Left cardiac atrium (tissue), 4 donors: Measurements from ENCODE around the gene FDPS. TPM values are rescaled to one million over a fixed set of nuclear protein-coding genes. Genes with fewer than 3 reads are reported as not detected.

Experiments used
- ATAC-seq, 2 donors: fragments of 200-7000 bp; cut with Tn5 transposase; one replicate each; pipeline ENCODE4 v1.9.1; 2020; ENCODE audit warnings: mild to moderate bottlenecking in 2 of 2, moderate library complexity in 2 of 2
- DNase-seq: peaks from one replicate; pipeline ENCODE4 v3.0.0-alpha.2; 2020
- intact Hi-C, 2 donors: fragments of 100-400 bp; cut with DNase I; formaldehyde crosslinking; loops; one replicate each; pipeline versions ENCODE4 v1.14.1 to v1.15.1; 2022 to 2023
- total RNA-seq, 2 donors: library from RNA; stranded (reverse); fragmentation: NEBNext Ultra II Directional; extraction: Animal tissue kit (Norgen Biotek cat#: 25700); gene quantifications; one replicate each; pipeline ENCODE4 v1.2.1, GENCODE V29; 2021
- donor health status: DM: no; HTN: yes; CAD: no.
- donor health status: DM: no; HTN: yes; CAD: no; lungs with severe emphysema.
- donor health status: DM: yes; HTN: yes; CAD: no.
- donor health status: Dilated cardiomyopathy.

The FDPS gene
- total RNA-seq, 2 donors from 2014 or later = 92.9 to 128 TPM

DNA sequence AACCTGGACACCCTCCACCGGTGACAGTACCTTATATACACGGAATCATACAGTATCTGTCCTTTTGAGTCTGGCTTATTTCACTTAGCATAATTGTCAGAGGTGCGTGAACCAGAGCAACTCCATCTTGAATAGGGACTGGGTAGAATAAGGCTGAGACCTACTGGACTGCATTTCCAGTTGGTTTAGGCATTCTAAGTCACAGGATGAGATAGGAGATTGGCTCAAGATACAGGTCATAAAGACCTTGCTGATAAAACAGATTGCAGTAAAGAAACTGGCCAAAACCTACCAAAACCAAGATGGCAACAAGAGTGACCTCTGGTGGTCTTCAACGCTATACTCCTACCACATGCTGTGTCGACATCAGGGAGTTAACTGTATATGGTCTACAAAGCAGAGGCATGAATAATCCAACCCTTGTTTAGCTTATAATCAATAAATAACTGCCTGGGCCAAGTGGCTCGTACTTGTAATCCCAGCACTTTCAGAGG lies 1.4 kb upstream of the FDPS start:
- DNase-seq (no peak), ATAC-seq (no peak)
- intact Hi-C loops = no loop called here

DNA sequence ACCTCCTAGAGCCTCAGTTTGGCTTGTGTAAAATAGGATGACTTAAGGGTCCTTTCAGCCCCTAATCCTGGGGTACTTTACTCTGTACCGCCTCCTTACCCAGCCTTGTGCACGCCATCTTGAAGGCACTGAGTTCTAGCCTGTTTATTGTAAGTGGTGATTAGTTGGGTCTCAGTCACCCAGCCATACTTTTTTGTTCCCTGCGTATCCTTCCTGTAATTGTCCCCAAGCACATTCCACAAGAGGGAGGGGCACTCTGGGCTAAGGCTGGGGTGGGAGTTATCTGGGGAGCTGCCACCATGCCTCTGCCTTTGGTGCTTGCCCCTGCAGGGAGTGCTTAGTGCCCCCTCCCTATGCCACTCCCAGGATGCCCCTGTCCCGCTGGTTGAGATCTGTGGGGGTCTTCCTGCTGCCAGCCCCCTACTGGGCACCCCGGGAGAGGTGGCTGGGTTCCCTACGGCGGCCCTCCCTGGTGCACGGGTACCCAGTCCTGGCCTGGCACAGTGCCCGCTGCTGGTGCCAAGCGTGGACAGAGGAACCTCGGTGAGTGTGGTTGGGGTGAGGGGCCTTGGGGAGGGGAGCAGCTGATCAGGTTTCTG lies 856 bp downstream of the FDPS start:
- peak in 1 of 2 donors; percentile 11 for ATAC-seq
- DNase-seq = peak; percentile 59
- intact Hi-C loops = loop anchor here in 1 of 2 donors (2.0 kb wide), 1 partner anchor 37 kb away; the partner anchor contains the start of gene CLK2

DNA sequence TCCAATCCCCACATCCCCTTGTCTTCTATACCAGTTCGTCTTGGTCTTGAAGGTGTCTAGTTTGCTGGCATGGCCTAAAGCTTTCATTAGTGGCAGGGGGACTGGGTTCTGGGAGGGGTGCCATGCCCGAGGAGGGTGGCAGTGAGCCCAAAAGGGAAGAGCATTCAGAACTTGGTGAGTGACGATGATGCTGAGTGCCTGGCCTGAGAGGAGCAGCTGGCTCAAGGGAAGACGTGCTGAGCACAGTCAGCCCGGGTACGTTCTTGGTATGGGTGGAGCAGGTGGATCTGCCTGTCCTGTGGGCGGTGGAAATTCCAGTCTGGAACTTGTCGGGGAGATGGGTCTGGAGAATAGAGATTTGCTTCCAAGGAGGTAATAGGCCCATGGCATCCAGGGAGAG lies 4.6 kb downstream of the FDPS start:
- DNase-seq = no peak
- intact Hi-C loops = no loop called here
- no peak for ATAC-seq

DNA sequence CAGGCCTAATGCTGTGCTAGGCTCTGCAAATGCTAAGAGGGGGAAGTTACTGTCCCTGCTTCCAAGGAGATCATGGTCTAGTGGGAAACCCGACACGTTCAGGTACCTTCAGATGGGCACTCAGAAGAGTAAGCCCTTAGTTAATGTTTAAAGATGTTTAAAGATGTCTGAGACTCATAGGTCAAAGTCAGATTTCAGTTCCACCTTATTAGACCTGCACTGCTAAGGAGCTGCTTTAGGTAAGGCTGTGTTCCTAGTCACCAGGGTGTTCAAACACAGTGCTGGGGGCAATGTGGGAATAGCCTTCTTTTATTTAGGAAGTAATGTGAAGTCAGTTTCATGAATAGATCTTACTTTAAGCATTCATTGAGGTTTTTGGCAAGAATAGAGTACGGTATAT lies 8.3 kb downstream of the FDPS start:
- ATAC-seq (no peak), DNase-seq (no peak)
- intact Hi-C loops = no loop called here

DNA sequence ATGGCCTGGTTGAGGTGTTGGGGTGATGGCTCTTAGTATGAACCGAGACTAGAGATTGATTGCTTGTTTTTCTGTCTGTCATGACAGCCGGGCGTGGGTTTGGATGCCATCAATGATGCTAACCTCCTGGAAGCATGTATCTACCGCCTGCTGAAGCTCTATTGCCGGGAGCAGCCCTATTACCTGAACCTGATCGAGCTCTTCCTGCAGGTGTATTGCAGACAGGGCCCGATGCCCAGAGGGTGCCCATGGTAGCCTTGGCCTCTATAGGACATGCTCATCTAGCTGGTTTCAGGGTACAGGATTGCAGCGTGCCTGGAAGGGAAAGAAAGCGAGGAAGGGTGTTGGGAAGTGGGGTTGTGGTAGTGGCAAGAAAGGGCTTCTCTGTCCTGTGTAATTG lies 9.4 kb downstream of the FDPS start:
- DNase-seq = no peak
- no peak for ATAC-seq
- intact Hi-C loops = no loop called here

DNA sequence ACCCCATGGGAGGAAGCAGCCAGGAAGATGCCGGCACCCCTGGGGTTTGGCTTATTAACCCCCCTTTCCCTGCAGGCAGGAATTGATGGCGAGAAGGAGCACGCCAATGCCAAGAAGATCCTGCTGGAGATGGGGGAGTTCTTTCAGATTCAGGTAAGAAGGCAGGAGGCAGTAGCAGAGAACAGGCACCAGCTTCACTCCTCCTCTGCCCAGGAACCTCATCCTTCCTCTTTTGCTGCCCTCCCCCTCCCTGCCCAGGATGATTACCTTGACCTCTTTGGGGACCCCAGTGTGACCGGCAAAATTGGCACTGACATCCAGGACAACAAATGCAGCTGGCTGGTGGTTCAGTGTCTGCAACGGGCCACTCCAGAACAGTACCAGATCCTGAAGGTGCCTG lies 10.9 kb downstream of the FDPS start:
- intact Hi-C loops = no loop called here
- ATAC-seq (no peak), DNase-seq (no peak)

DNA sequence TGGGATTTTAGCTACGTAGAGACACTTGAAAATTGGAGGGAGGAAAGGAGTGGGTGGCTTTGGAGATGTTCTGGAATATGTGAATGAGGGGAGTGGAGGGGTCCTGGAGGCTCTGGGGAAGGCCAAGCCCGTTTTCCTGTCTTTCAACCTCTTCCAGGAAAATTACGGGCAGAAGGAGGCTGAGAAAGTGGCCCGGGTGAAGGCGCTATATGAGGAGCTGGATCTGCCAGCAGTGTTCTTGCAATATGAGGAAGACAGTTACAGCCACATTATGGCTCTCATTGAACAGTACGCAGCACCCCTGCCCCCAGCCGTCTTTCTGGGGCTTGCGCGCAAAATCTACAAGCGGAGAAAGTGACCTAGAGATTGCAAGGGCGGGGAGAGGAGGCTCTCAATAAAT lies 11.6 kb downstream of the FDPS start:
- no peak for ATAC-seq
- DNase-seq = no peak
- intact Hi-C loops = loop anchor here in 1 of 2 donors (5.0 kb wide), 2 partner anchors 43 to 68 kb away; partner anchors contain the start of gene HCN3

DNA sequence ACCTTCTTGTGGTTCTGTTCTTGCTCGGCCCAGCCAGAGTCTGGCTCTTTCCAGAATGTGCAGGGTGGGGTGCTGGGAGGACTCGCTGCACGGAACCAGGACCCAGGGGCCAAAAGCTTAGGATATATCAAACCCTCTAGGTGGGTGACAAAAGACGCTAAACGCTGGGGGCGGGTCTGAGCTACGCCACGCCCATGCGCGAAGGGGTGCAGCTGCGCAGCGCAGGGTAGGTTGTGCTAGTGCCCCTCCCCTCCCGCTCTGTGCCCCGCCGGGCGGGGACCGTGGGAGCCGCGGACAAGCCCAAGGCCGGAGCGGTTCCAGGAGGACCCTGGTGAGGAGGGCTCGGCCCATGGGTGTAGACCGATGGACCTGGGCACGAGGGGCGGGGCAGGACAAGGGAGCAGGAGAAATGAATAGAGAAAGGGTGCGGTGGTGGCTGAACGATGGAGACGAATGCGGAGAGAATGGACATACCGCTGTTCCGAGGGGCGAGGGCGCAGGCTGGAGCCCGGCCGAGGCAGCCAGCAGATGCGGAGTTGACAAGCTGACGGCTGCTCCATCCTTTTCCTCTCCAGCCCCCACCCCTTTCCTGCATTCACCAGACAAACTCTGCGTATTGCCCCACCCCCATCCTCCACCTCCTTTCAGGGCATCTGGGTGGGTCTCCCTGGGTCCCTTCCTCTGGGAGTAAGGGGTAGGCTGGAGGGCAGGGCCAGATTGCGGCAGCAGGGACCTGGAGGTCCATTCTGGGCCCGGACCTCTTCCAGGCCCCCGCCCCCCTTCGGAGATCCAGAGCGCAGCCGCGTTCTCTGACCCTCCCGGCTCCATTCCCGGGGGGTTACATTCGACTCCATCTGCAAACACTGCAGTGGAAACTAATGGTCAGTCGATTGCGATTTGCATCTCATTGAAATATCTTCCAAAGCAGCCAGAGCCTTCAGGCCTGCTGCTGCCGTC lies 12.3 kb downstream of the FDPS start, which contains the start of gene RUSC1:
RUSC1 (plus strand) TSS at position 234 of the 957 bp plus-strand sequence. CDS start 880 bp downstream, outside the sequence.
- intact Hi-C loops = loop anchor here in 1 of 2 donors (5.0 kb wide), 2 partner anchors 44 to 69 kb away; partner anchors contain the start of gene HCN3
- DNase-seq = peak; percentile 88
- peak; percentile 24 to 31 for ATAC-seq

DNA sequence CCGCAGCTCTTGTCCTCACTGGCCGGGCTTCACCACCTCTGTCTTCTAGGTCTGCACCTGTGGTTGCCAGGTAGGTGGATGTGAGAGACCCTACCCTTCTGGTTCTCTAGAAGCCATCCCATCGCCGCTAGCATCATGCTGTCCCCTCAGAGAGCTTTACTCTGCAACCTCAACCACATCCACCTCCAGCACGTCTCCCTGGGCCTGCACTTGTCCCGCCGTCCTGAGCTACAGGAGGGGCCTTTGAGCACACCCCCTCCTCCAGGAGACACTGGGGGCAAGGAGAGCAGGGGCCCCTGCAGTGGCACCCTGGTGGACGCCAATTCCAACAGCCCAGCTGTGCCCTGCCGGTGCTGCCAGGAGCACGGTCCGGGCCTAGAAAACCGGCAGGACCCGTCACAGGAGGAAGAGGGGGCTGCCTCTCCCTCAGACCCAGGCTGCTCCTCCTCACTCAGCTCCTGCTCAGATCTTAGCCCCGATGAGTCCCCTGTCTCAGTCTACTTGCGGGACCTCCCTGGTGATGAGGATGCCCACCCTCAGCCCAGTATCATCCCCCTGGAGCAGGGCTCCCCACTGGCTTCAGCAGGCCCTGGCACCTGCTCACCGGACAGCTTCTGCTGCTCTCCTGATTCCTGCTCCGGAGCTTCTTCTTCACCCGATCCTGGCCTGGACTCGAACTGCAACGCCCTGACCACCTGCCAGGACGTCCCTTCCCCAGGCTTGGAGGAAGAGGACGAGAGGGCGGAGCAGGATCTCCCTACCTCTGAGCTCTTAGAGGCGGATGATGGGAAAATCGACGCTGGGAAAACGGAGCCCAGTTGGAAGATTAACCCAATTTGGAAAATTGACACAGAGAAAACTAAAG lies 13.2 kb downstream of the FDPS start:
- no peak for ATAC-seq
- intact Hi-C loops = loop anchor here (2.0 to 5.0 kb wide), 3 partner anchors 43 to 70 kb away; partner anchors contain the start of gene HCN3 (in 1 of the 2)
- DNase-seq = peak; percentile 34

DNA sequence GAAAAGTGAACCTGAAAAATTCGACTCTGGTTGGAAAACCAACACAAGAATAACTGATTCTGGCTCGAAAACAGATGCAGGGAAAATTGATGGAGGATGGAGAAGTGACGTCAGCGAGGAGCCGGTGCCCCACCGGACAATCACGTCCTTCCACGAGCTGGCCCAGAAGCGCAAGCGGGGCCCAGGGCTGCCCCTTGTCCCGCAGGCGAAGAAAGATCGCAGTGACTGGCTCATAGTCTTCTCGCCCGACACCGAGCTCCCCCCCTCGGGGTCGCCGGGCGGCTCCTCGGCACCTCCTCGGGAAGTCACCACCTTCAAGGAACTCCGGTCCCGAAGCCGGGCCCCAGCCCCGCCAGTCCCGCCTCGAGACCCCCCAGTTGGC lies 13.9 kb downstream of the FDPS start:
- intact Hi-C loops = loop anchor here (2.0 to 5.0 kb wide), 3 partner anchors 44 to 70 kb away; partner anchors contain the start of gene HCN3 (in 1 of the 2)
- DNase-seq (peak; percentile 48), ATAC-seq (no peak)

DNA sequence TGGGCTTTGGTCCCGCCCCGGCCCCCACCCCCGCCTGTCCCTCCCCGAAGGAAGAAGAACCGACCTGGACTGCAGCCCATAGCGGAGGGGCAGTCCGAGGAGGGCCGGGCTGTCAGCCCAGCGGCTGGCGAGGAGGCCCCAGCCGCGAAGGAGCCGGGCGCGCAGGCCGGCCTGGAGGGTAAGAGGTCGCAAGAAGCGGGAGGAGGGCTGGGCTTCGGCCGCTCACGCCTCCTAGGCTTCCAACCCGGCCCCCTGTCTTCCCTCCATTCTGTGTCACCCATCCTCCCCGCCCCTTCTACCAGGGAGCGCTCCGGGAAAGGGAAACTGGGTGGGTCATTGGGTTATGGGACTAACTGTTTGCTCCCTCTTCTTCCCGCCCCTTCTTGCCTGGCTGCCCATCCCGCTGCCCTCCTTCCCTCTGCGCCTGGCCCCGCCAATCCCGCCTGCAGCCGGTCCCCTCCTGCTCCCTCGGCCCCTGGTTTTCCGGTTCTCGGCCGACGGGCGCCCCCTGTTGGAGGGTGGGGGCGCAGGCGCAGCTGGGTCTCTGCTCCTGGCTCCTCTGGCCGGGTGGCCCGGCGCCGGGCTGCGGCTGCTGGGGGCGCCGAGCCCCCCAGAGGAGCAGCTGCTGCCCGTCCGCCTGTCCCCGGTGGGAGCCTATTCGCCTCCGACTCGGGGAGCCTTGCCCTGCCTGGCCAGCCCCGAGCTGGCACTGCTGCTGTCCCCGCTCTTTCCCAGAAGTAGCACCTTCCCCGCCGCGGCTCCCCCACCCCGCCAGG lies 14.5 kb downstream of the FDPS start:
- intact Hi-C loops = loop anchor here (2.0 to 5.0 kb wide), 3 partner anchors 44 to 71 kb away; partner anchors contain the start of gene HCN3 (in 1 of the 2)
- ATAC-seq = peak; percentile 53 to 58

DNA sequence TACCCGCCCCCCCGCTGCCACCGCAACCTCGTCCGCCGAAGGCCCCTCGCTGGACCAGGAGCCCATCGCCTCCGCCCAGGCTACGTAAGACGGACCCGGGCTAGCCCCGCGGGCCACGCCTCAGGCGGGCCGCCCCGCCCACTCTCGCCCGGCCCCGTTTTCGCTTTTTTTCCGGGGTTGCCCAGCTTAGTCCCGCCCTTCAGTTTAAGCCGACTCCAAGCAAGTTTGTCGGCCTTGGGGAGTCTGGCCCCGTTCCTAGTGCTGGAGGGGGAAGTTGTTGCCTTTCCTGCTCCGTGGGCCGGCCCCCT lies 15.0 kb downstream of the FDPS start:
- peak; percentile 72 to 75 for ATAC-seq
- DNase-seq = peak; percentile 90
- intact Hi-C loops = loop anchor here (1.0 to 5.0 kb wide), 4 partner anchors 45 to 79 kb away; partner anchors contain the start of gene HCN3 (in 1 of the 2)

More for the DNA sequence above, 14.5 kb downstream of the FDPS start:
- peak; percentile 91 for DNase-seq

DNA sequence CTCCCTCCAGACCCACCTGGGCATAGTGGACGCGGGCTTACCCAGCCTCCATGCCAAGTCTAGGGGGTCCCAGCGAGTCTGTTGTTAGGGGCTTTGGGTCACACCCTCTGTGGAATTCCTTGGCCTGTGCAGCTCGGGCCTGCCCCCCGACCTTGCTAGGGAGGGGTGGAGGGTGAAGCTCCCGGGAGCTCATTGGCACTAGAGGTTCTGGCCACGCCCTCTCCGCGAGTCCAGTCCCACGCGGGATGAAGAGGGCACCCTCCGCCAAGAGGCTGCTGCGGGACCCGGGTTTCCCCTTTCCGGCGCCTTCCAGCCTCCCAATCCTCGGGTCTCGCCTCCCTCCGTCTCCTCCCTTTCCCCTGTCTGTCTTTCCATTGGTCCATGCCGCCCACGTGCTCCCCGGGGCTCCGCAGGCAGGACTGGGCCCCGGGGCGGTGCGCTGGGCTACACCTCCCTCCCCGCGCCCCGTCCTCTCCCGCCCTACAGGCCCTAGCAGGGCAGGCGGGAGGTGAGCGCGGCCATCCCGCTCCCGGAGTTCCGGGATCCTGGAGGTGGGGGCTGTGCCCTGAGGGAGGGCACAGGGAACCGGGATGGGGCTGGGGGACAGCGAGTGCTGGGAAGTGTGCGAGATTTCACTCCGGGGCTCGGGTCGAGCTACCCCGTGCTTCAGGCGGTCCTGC lies 15.5 kb downstream of the FDPS start:
- peak; percentile 97 for DNase-seq
- ATAC-seq = peak; percentile 84 to 86
- intact Hi-C loops = loop anchor here (1.0 to 5.0 kb wide), 3 partner anchors 47 to 80 kb away; partner anchors contain the start of gene HCN3 (in 1 of the 2)

DNA sequence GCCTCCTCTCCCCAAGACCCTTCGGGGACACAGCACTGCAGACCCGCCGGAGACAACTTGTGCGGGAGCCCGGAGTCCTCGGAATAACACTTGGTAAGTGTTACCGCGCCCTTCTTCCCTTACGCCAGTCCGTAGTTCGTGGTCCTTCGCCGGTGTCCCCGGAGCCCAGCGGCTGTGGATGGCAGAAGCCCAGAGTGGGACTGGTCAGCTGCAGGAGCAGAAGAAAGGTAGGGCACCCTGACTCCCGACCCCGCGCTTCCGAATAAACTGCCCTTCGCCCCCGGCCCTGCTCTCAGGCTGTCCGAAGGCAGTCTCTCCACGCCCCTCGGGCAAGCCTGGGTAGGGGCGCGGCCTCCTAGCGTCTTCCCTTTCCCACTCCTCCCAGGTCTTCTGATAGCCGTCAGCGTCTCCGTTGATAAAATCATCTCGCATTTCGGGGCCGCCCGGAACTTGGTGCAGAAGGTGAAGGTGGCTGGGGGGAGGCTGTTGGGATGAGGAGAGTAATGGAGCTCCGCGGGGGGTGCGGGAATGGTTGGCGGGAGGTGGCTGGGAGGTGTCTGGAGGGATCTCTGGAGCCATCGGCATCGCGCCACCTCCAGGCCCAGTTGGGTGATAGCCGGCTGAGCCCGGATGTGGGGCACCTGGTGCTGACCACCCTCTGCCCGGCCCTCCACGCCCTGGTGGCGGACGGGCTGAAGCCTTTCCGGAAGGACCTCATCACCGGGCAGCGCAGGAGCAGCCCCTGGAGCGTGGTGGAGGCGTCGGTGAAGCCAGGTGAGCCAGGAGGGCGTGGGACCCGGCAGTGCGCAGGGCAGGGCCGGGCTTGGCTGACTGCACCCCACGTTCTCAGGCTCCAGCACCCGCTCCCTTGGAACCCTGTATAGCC lies 16.3 kb downstream of the FDPS start:
- intact Hi-C loops = loop anchor here (1.0 to 5.0 kb wide), 3 partner anchors 48 to 81 kb away; partner anchors contain the start of gene HCN3 (in 1 of the 2)
- DNase-seq = peak; percentile 71
- peak in 1 of 2 donors; percentile 3 for ATAC-seq

DNA sequence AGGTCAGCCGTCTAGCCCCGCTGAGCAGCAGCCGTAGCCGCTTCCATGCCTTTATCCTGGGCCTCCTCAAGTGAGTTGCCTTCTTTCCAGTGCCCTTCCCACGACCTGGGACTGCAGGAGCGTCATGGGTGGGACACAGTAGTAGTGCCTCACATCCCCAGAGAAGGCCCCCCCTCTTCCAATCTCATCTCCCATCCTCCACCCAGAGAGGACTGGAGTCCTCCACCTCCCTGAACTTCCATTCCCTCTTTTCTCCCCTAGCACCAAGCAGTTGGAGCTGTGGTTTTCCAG lies 16.9 kb downstream of the FDPS start:
- intact Hi-C loops = no loop called here
- ATAC-seq (no peak), DNase-seq (no peak)

DNA sequence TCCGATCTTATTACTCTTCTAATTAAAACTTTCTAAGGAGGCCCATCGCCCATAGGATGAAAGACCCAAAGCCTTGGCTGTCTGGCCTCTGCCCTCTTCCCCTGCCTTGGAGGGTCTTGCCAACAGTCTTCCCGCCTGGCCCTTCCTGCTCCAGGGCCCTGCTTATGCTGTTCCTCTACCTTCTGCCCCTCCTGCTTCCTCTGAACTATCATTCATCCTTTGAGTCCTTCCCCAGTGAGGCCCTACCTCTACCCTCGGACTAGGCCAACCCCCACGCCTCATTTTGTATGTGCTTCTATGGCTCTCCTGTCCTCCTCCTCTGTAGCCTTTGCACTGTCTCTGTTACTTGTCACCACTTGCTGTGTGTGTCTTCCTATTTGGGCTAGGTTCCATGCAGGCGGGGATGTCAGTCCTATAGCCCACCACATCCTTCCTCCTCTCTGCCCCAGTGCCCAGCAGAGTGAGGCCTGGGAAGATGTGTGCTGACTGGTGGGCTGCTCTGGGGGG lies 17.4 kb downstream of the FDPS start:
- no peak for ATAC-seq
- intact Hi-C loops = no loop called here
- no peak for DNase-seq
